ENCODE data around the gene MRPL54.
A peak's percentile ranks its signal among the peaks of the same experiment; 100 is the strongest.
"Not testable (repeated sequence)": the region's sequence is repeated elsewhere in the genome, so short reads cannot be mapped to it uniquely, and the experiment has no call there.

The MRPL54 gene

GRCh38 chr19:3813473-3814392 is 51.3 kb downstream of the MRPL54 start:
- peak in 1 of 2 experiments; percentile 28 for DNase-seq

DNA sequence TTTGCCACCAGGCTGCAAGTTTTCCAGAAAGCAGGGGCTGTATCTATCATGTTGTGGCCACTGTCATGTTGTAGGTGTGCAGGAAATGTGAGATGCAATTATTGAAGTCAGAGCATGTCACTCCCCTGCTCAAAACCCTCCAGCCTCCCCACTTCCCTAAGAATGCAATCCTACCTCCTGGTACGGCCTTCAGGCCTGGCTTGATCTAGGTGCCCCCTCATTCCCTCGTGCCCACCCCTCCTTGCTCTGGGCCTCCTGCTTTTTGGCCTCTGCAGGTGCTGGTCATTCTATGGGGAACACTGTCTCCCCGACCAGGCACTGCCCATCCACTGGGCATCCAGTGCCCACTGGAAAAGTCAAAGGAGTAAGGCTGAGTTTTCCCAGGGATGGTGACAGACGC is 52.2 kb downstream of the MRPL54 start:
- DNase-seq: no peak

DNA sequence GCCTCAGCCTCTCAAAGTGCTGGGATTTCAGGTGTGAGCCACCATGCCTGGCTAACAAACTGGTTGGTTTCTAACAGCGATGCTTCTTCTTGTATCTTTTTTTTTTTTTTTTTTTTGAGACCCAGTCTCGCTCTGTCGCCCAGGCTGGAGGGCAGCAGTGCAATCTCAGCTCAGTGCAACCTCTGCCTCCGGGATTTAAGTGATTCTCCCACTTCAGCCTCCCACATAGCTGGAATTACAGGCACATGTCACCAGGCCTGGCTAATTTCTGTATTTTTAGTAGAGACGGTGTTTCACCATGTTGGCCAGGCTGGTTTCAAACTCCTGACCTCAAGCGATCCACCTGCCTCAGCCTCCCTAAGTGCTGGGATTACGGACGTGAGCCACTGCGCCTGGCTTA is 53.7 kb downstream of the MRPL54 start:
- not testable (repeated sequence) for DNase-seq

GRCh38 chr19:3816566-3817218 is 54.2 kb downstream of the MRPL54 start:
- no peak for DNase-seq
